Measurements from ENCODE around the gene ANKUB1.

GRCh38 chr3:149751551-149751950 lies 40.8 kb downstream of the ANKUB1 start:
- TF ChIP-seq, protein P1, sequence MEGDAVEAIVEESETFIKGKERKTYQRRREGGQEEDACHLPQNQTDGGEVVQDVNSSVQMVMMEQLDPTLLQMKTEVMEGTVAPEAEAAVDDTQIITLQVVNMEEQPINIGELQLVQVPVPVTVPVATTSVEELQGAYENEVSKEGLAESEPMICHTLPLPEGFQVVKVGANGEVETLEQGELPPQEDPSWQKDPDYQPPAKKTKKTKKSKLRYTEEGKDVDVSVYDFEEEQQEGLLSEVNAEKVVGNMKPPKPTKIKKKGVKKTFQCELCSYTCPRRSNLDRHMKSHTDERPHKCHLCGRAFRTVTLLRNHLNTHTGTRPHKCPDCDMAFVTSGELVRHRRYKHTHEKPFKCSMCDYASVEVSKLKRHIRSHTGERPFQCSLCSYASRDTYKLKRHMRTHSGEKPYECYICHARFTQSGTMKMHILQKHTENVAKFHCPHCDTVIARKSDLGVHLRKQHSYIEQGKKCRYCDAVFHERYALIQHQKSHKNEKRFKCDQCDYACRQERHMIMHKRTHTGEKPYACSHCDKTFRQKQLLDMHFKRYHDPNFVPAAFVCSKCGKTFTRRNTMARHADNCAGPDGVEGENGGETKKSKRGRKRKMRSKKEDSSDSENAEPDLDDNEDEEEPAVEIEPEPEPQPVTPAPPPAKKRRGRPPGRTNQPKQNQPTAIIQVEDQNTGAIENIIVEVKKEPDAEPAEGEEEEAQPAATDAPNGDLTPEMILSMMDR (IDR thresholded peaks at IDR 0.05) = no peak
- TF ChIP-seq POLR2A (IDR thresholded peaks at IDR 0.05) = no peak

Data from right lobe of liver (tissue), 4 donors.